C4-2B (cell line): ENCODE results near the gene ZNRD2.

Source experiments
- H3K27ac ChIP-seq: fragments of 450-650 bp; 2 replicates; pipeline ENCODE4 v1.5.1; 2017
- CTCF ChIP-seq: fragments of 450-650 bp; conservative IDR thresholded peaks from 2 replicates; pipeline ENCODE4 v1.5.1; 2017; ENCODE audit warnings: mild to moderate bottlenecking
- ZFX ChIP-seq: fragments of 450-650 bp; IDR thresholded peaks from 2 replicates; pipeline ENCODE4 v1.6.1; 2017

The ZNRD2 gene

GRCh38 chr11:65540290-65541092 is 29.8 kb upstream of the ZNRD2 start:
- TF ChIP-seq CTCF (peak; percentile 87), ZFX (peak; percentile 15; the same call in 1 of the 2 replicates)
- H3K27ac ChIP-seq, result peak overlapping the region; percentile 95

GRCh38 chr11:65541093-65541982 is 28.9 kb upstream of the ZNRD2 start:
- peak overlapping the region; percentile 95 for H3K27ac ChIP-seq
- TF ChIP-seq ZFX, result no peak
- no peak; the same call in 1 of the 2 replicates for TF ChIP-seq CTCF

- TF ChIP-seq CTCF, result no peak
- H3K27ac ChIP-seq, result peak overlapping the region; percentile 95; the same call in 1 of the 2 replicates
Measured at GRCh38 chr11:65542738-65543390, 27.4 kb upstream of the ZNRD2 start.

GRCh38 chr11:65545853-65546216 is 24.4 kb upstream of the ZNRD2 start:
- TF ChIP-seq CTCF, result no peak
- no peak for TF ChIP-seq ZFX
- peak overlapping the region; percentile 33; the same call in 1 of the 2 replicates for H3K27ac ChIP-seq

- TF ChIP-seq CTCF, result no peak
- no peak for TF ChIP-seq ZFX
- H3K27ac ChIP-seq, result peak overlapping the region; percentile 33; the same call in 1 of the 2 replicates
Measured at GRCh38 chr11:65546217-65546958, 23.9 kb upstream of the ZNRD2 start.

- no peak overlapping the region for H3K27ac ChIP-seq
- TF ChIP-seq ZFX (no peak), CTCF (no peak)
Measured at GRCh38 chr11:65547446-65548125, 22.7 kb upstream of the ZNRD2 start.
